HCT116 (cell line): ENCODE results near the gene XAB2. TPM values are rescaled to one million over a fixed set of nuclear protein-coding genes. Genes with fewer than 3 reads are reported as not detected.

Experiments
- ATAC-seq: fragments of 200-7000 bp; cut with Tn5 transposase; 2 replicates; pipeline ENCODE4 v1.9.1; 2020; ENCODE audit warnings: mild to moderate bottlenecking, moderate library complexity
- BruUV-seq: library from RNA; stranded (reverse); fragments of 400-500 nt; replicated peaks from 2 replicates; lab custom pipeline; 2021; lab: Mats Ljungman, UMichigan
- CTCF ChIA-PET: fragments of 300-600 bp; sonication (Branson Sonifier 250); formaldehyde crosslinking; loops from one replicate; lab custom pipeline; 2021; ENCODE audit warnings: antibody characterized with exemption; lab: Charles Lee
- POLR2A ChIA-PET: fragments of 300-600, 350-600 bp; sonication (Branson Sonifier 250); formaldehyde crosslinking; loops from one replicate; lab custom pipeline; 2021; ENCODE audit warnings: antibody characterized with exemption; lab: Charles Lee
- RAD21 ChIA-PET, 2 experiments: fragments of 300-600 bp; sonication (Branson Sonifier 250); formaldehyde crosslinking; loops; one replicate each; lab custom pipeline; 2023; ENCODE audit warnings: low total read pairs in 2 of 2; ENCODE audit not compliant: uncharacterized antibody in 2 of 2, unreplicated experiment in 2 of 2, low non-redundant PET in 1 of 2; lab: Charles Lee
- DNase-seq: peaks from one replicate; pipeline ENCODE4 v3.0.0-alpha.2; 2010; ENCODE audit warnings: low read depth, low spot score
- H2AFZ ChIP-seq: fragments of 200-600 bp; shearing (Covaris generic), sonication (generic); 2 replicates; pipeline ENCODE4 v1.6.1; 2017; ENCODE audit warnings: low read depth, mixed run types, mixed read lengths, antibody characterized with exemption, low read length; ENCODE audit not compliant: poor library complexity, severe bottlenecking
- H3K27ac ChIP-seq: 2 replicates; pipeline ENCODE4 v1.5.1; 2012; ENCODE audit warnings: low read depth, low read length
- H3K27me3 ChIP-seq: fragments of 200-600 bp; sonication (generic); 2 replicates; pipeline ENCODE4 v1.6.1; 2016; ENCODE audit warnings: mixed run types, low read length, mixed read lengths; ENCODE audit not compliant: insufficient read depth
- H3K36me3 ChIP-seq, 2 experiments: fragments of 200-500 bp in 1 of 2; fragments of 200-600 bp in 1 of 2; sonication (Bioruptor generic) in 1 of 2; sonication (generic) in 1 of 2; 2 replicates each; pipeline versions ENCODE4 v1.5.1 to v1.6.1; 2014 to 2016; ENCODE audit warnings: low read length in 2 of 2, inconsistent platforms in 1 of 2, mixed read lengths in 1 of 2, mixed run types in 1 of 2; ENCODE audit not compliant: insufficient read depth in 2 of 2, control insufficient read depth in 1 of 2
- H3K4me1 ChIP-seq, 2 experiments: fragments of 200-600 bp in 1 of 2; sonication (generic) in 1 of 2; 2 replicates each; pipeline versions ENCODE4 v1.5.1 to v1.6.1; 2012 to 2017; ENCODE audit warnings: low read length in 2 of 2, inconsistent platforms in 1 of 2, mild to moderate bottlenecking in 1 of 2, mixed read lengths in 1 of 2, mixed run types in 1 of 2, moderate library complexity in 1 of 2; ENCODE audit not compliant: insufficient read depth in 2 of 2, control insufficient read depth in 1 of 2
- H3K4me2 ChIP-seq: fragments of 200-600 bp; sonication (generic); 2 replicates; pipeline ENCODE4 v1.6.1; 2017; ENCODE audit warnings: mixed run types, low read length, mixed read lengths
- H3K4me3 ChIP-seq, 2 experiments: fragments of 200-600 bp in 1 of 2; sonication (generic) in 1 of 2; replicated peaks in 1 of 2; 2 replicates each; pipeline ENCODE4 v1.5.1; 2011 to 2016; ENCODE audit warnings: low read length in 2 of 2, control low read depth in 1 of 2, low read depth in 1 of 2, mild to moderate bottlenecking in 1 of 2, mixed read lengths in 1 of 2, mixed run types in 1 of 2
- H3K79me2 ChIP-seq: fragments of 200-600 bp; sonication (generic); 2 replicates; pipeline ENCODE4 v1.6.1; 2017; ENCODE audit warnings: mild to moderate bottlenecking, mixed run types, low read length, moderate library complexity, mixed read lengths; ENCODE audit not compliant: insufficient read depth
- H3K9ac ChIP-seq: fragments of 200-600 bp; sonication (generic); 2 replicates; pipeline ENCODE4 v1.6.1; 2016; ENCODE audit warnings: low read length, mixed read lengths
- H3K9me2 ChIP-seq: fragments of 200-600 bp; sonication (generic), shearing (Covaris generic); 2 replicates; pipeline ENCODE4 v1.6.1; 2017; ENCODE audit warnings: mixed run types, mild to moderate bottlenecking, moderate library complexity; ENCODE audit not compliant: insufficient read depth
- H3K9me3 ChIP-seq, 2 experiments: fragments of 200-500 bp in 1 of 2; fragments of 200-600 bp in 1 of 2; sonication (Bioruptor generic) in 1 of 2; sonication (generic) in 1 of 2; 2 replicates each; pipeline ENCODE4 v1.6.1; 2014 to 2017; ENCODE audit warnings: low read length in 2 of 2, mixed read lengths in 2 of 2, inconsistent platforms in 1 of 2, low read depth in 1 of 2, mild to moderate bottlenecking in 1 of 2, mixed run types in 1 of 2, moderate library complexity in 1 of 2; ENCODE audit not compliant: control insufficient read depth in 1 of 2, insufficient read depth in 1 of 2
- H4K20me1 ChIP-seq: fragments of 200-600 bp; sonication (generic), shearing (Covaris generic); 2 replicates; pipeline ENCODE4 v1.6.1; 2017; ENCODE audit warnings: mixed run types, mild to moderate bottlenecking, moderate library complexity; ENCODE audit not compliant: insufficient read depth
- CBX3 ChIP-seq: IDR thresholded peaks from 2 replicates; pipeline ENCODE4 v1.6.1; 2012; ENCODE audit warnings: low read depth
- EGR1 ChIP-seq: IDR thresholded peaks from 2 replicates; pipeline ENCODE4 v1.6.1; 2012; ENCODE audit warnings: low read depth
- EZH2 ChIP-seq: fragments of 200-600 bp; sonication (generic); IDR thresholded peaks from 2 replicates; pipeline ENCODE4 v1.6.1; 2017; ENCODE audit warnings: antibody characterized with exemption, mixed run types
- EZH2phosphoT487 ChIP-seq: fragments of 200-600 bp; IDR thresholded peaks from 2 replicates; pipeline ENCODE4 v1.6.1; 2018; ENCODE audit warnings: antibody characterized with exemption, borderline replicate concordance
- JUND ChIP-seq: IDR thresholded peaks from 2 replicates; pipeline ENCODE4 v1.6.1; 2012
- POLR2A ChIP-seq: IDR thresholded peaks from 2 replicates; pipeline ENCODE4 v1.7.0; 2011; ENCODE audit warnings: borderline replicate concordance; ENCODE audit not compliant: insufficient read depth, insufficient read length; ENCODE audit errors: extremely low read depth
- RAD21 ChIP-seq: IDR thresholded peaks from 2 replicates; pipeline ENCODE4 v1.6.1; 2012; ENCODE audit warnings: low read depth, mild to moderate bottlenecking
- TCF7L2 ChIP-seq: IDR thresholded peaks from 2 replicates; pipeline ENCODE4 v1.7.0; 2011; ENCODE audit warnings: borderline replicate concordance, inconsistent platforms; ENCODE audit not compliant: insufficient read depth, insufficient read length; ENCODE audit errors: extremely low read depth
- ZFX ChIP-seq: fragments of 450-650 bp; IDR thresholded peaks from 2 replicates; pipeline ENCODE4 v1.6.1; 2017
- ZNF274 ChIP-seq: fragments of 200-500 bp; sonication (Bioruptor generic); IDR thresholded peaks from 2 replicates; pipeline ENCODE4 v1.6.1; 2014; ENCODE audit warnings: mild to moderate bottlenecking, low read depth, low read length, inconsistent platforms
- intact Hi-C: fragments of 100-400 bp; cut with micrococcal nuclease; formaldehyde crosslinking; loops from 2 replicates; pipeline ENCODE4 v1.10.0; 2022
- total RNA-seq: library from RNA; stranded (reverse); gene quantifications from one replicate; pipeline ENCODE4 v1.2.1, GENCODE V29; 2021; ENCODE audit not compliant: unreplicated experiment
- TF ChIP-seq, protein P1 (sequence below): IDR thresholded peaks from 2 replicates; pipeline ENCODE4 v1.6.1; 2011; ENCODE audit warnings: mild to moderate bottlenecking, low read length, moderate library complexity; ENCODE audit not compliant: insufficient replicate concordance; ENCODE audit errors: extremely low read depth
- TF ChIP-seq, protein P2 (sequence below): IDR thresholded peaks from 2 replicates; pipeline ENCODE4 v1.6.1; 2012; ENCODE audit warnings: low read depth
- TF ChIP-seq, protein P3 (sequence below): IDR thresholded peaks from 2 replicates; pipeline ENCODE4 v1.6.1; 2012

XAB2 gene
- total RNA-seq, 1 experiment from 2014 or later: 103 TPM

DNA sequence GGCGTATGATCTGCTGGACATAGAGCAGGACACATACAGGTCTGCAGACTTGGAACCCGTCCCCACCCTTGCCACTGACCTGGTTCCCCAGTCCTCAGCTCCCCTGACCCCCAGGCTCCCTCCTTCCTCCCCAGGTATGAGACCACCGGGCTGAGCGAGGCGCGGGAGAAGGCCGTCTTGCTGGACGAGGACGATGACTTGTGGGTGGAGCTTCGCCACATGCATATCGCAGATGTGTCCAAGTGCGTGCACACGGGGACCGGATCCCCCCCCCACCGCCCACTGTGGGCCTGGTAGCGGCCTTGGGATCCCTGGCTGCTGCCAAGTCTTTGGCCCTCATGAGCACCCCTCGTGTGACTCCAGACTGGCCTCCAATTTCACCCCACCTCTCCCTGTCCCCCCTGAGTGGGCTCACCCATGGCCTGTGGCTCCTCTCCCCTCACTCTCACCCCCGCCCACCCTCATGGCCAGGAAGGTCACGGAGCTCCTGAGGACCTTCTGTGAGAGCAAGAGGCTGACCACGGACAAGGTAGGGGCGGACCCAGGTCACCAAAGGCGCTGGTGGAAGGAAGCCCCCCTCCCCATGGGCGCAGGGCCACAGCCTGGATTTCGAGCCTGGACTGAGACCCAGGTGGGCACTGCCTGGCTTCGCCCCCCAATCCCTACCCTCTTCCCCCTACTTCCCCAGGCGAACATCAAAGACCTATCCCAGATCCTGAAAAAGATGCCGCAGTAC is 13.1 kb upstream of the XAB2 start:
- H3K9me2 ChIP-seq: no peaks in the 10 kb centered on the region
- H3K27ac ChIP-seq: no peak overlapping the region
- intact Hi-C loops: no loop called here
- POLR2A ChIA-PET: no interaction called here
- BruUV-seq: no TSS peak
- H4K20me1 ChIP-seq: no peaks in the 10 kb centered on the region
- peaks cover 0 to 11% of the 10 kb centered on the region in 2 experiments; a peak in 1 of 4 replicates for H3K36me3 ChIP-seq
- no peak for ATAC-seq
- no peaks in the 10 kb centered on the region for H3K27me3 ChIP-seq
- H3K79me2 ChIP-seq: peaks cover 15% of the 10 kb centered on the region
- no peak for TF ChIP-seq JUND
- TF ChIP-seq, protein P1, sequence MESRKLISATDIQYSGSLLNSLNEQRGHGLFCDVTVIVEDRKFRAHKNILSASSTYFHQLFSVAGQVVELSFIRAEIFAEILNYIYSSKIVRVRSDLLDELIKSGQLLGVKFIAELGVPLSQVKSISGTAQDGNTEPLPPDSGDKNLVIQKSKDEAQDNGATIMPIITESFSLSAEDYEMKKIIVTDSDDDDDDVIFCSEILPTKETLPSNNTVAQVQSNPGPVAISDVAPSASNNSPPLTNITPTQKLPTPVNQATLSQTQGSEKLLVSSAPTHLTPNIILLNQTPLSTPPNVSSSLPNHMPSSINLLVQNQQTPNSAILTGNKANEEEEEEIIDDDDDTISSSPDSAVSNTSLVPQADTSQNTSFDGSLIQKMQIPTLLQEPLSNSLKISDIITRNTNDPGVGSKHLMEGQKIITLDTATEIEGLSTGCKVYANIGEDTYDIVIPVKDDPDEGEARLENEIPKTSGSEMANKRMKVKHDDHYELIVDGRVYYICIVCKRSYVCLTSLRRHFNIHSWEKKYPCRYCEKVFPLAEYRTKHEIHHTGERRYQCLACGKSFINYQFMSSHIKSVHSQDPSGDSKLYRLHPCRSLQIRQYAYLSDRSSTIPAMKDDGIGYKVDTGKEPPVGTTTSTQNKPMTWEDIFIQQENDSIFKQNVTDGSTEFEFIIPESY: no peak
- no peak for TF ChIP-seq TCF7L2
- TF ChIP-seq CBX3: no peak
- TF ChIP-seq, protein P2, sequence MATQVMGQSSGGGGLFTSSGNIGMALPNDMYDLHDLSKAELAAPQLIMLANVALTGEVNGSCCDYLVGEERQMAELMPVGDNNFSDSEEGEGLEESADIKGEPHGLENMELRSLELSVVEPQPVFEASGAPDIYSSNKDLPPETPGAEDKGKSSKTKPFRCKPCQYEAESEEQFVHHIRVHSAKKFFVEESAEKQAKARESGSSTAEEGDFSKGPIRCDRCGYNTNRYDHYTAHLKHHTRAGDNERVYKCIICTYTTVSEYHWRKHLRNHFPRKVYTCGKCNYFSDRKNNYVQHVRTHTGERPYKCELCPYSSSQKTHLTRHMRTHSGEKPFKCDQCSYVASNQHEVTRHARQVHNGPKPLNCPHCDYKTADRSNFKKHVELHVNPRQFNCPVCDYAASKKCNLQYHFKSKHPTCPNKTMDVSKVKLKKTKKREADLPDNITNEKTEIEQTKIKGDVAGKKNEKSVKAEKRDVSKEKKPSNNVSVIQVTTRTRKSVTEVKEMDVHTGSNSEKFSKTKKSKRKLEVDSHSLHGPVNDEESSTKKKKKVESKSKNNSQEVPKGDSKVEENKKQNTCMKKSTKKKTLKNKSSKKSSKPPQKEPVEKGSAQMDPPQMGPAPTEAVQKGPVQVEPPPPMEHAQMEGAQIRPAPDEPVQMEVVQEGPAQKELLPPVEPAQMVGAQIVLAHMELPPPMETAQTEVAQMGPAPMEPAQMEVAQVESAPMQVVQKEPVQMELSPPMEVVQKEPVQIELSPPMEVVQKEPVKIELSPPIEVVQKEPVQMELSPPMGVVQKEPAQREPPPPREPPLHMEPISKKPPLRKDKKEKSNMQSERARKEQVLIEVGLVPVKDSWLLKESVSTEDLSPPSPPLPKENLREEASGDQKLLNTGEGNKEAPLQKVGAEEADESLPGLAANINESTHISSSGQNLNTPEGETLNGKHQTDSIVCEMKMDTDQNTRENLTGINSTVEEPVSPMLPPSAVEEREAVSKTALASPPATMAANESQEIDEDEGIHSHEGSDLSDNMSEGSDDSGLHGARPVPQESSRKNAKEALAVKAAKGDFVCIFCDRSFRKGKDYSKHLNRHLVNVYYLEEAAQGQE: no peak
- no peak for TF ChIP-seq EGR1
- no peak for TF ChIP-seq EZH2
- TF ChIP-seq RAD21: no peak
- TF ChIP-seq, protein P3, sequence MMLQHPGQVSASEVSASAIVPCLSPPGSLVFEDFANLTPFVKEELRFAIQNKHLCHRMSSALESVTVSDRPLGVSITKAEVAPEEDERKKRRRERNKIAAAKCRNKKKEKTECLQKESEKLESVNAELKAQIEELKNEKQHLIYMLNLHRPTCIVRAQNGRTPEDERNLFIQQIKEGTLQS: no peak
- no peak for TF ChIP-seq EZH2phosphoT487
- no peak for TF ChIP-seq POLR2A
- no peak for TF ChIP-seq ZNF274
- no peak for TF ChIP-seq ZFX
- TF ChIP-seq, all 23 proteins: peak for 0
- Histone ChIP-seq H2AFZ (no peak overlapping the region), H3K9ac (no peak overlapping the region), H3K4me1 (peaks cover 5 to 20% of the 10 kb centered on the region in 2 experiments; a peak in 3 of 4 replicates), H3K4me3 (no peak overlapping the region), H3K9me3 (peaks cover 0 to 4% of the 10 kb centered on the region in 2 experiments; a peak in 1 of 4 replicates), H3K4me2 (no peak overlapping the region)
- ChIA-PET RAD21 (no interaction called here), CTCF (no interaction called here)
- no peak for DNase-seq
